GM06990 (cell line): ENCODE data around the gene ZNRF1.

Source experiments
- DNase-seq: peaks from one replicate; pipeline ENCODE4 v3.0.0-alpha.2; 2011; ENCODE audit not compliant: insufficient read length; ENCODE audit errors: extremely low read depth
- H3K27me3 ChIP-seq: replicated peaks from 2 replicates; pipeline ENCODE4 v1.6.0; 2011; ENCODE audit warnings: low read length; ENCODE audit not compliant: control insufficient read depth, insufficient read depth
- H3K36me3 ChIP-seq: 2 replicates; pipeline ENCODE4 v1.5.1; 2011; ENCODE audit warnings: low read length; ENCODE audit not compliant: control insufficient read depth, insufficient read depth
- H3K4me3 ChIP-seq: replicated peaks from 2 replicates; pipeline ENCODE4 v1.5.1; 2011; ENCODE audit warnings: low read depth, mild to moderate bottlenecking, control low read depth, low read length
- TF ChIP-seq, protein P1 (sequence below): IDR thresholded peaks from 2 replicates; pipeline ENCODE4 v1.5.1; 2011; ENCODE audit warnings: low read length, control low read depth, mild to moderate bottlenecking, inconsistent platforms; ENCODE audit not compliant: insufficient read depth, poor library complexity, severe bottlenecking

The ZNRF1 gene

DNA sequence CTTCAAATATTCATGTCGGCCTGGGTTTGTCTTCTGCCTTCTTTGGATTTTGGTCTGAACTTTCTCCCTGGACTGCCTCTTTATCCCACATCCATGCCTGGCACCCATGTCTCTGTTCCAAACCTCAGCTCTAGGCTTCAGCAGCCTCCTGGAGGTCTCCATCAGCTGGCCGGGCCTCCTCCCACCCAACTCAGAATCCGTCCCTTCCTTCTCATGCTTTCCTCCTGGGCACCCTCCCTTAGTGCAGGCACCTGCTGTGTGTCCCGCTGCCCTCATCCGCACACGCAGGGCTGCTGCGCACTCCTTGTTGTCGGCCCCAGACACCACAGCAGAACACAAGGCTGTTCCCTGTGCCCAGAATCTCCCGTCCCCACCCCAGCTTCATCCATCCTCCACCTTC lies 103.8 kb downstream of the ZNRF1 start:
- DNase-seq, result no peak
- no peaks in the 10 kb centered on the region for H3K27me3 ChIP-seq
- no peak overlapping the region for H3K4me3 ChIP-seq
- no peaks in the 10 kb centered on the region for H3K36me3 ChIP-seq
- TF ChIP-seq, protein P1, sequence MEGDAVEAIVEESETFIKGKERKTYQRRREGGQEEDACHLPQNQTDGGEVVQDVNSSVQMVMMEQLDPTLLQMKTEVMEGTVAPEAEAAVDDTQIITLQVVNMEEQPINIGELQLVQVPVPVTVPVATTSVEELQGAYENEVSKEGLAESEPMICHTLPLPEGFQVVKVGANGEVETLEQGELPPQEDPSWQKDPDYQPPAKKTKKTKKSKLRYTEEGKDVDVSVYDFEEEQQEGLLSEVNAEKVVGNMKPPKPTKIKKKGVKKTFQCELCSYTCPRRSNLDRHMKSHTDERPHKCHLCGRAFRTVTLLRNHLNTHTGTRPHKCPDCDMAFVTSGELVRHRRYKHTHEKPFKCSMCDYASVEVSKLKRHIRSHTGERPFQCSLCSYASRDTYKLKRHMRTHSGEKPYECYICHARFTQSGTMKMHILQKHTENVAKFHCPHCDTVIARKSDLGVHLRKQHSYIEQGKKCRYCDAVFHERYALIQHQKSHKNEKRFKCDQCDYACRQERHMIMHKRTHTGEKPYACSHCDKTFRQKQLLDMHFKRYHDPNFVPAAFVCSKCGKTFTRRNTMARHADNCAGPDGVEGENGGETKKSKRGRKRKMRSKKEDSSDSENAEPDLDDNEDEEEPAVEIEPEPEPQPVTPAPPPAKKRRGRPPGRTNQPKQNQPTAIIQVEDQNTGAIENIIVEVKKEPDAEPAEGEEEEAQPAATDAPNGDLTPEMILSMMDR, result no peak

DNA sequence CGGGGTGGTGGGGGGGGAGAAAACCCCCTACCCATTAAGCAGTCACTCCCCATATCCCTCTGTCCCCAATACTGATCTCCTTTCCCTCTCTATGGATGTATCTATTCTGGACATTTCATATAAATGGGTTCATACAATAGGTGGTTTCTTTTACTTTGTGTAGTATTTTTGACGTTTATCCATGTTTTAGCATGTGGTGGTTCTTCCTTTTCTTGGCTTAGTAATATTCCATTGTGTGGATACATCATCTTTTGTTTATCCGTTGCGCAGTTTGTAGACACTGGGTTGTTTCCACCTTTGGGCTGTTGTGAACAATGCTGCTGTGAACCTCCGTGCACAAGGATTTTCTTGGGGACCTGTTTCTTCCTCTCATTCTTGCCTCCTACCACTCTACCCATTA lies 105.2 kb downstream of the ZNRF1 start:
- H3K36me3 ChIP-seq, result no peaks in the 10 kb centered on the region
- H3K27me3 ChIP-seq, result no peaks in the 10 kb centered on the region
- TF ChIP-seq, protein P1, result no peak
- no peak for DNase-seq
- no peak overlapping the region for H3K4me3 ChIP-seq

DNA sequence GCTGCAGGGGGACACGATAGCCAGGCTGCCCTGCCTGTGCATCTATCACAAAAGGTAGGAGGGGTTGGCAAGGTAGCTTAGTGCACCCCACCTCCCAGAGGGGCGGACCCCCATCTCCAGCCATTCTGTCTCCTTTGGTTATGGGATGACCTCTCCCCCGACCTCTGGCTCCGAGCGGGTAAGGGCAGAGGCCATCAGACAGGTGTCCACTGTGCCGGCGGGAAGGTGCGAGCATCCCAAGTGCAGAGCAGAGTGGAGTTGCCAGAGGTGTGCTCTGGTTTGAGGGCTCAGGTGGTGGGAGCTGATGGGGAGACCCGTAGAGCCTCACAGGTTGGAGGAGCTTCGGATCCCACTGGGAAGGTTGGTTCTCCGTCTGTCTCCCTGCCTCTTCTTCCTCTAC lies 106.0 kb downstream of the ZNRF1 start:
- DNase-seq, result no peak
- TF ChIP-seq, protein P1, result no peak
- Histone ChIP-seq H3K27me3 (no peaks in the 10 kb centered on the region), H3K36me3 (no peaks in the 10 kb centered on the region), H3K4me3 (no peak overlapping the region)

DNA sequence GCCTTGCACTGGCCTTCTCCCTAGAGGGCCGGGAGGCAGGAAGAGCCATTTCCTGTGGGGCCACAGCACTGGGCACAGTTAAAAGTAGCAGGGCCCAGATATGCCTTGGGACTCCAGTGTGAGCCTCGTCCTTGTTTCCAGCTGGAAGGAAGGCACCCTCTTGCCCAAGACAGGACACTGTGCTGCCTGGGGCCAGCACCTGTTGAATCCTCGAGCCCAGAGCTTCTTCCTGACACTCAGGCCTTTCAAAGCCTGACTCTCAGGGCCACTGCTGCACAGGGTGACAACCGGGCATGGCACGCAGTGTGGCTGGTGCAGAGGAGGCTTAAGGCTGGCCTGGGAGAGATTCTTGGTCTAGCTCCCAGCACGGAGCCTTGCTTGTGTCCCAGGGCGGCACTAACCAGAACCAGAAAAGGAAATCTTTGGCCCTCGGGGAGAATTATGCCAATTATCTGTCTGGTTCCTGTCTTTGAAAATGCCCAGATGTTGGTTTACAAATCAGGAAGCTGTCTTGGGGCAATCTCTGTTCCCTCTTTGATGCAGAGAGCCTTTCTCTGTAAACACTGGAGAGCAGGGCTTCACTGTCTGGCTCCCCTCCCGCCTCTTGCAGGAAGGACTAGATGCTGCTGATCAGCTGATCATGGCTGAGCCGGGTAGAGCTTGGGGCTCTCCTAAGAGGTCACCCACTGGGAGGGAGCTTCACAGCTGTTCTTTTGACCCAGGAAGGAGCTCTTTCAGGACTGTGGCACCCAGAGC lies 106.7 kb downstream of the ZNRF1 start:
- H3K36me3 ChIP-seq, result no peaks in the 10 kb centered on the region
- TF ChIP-seq, protein P1, result no peak

DNA sequence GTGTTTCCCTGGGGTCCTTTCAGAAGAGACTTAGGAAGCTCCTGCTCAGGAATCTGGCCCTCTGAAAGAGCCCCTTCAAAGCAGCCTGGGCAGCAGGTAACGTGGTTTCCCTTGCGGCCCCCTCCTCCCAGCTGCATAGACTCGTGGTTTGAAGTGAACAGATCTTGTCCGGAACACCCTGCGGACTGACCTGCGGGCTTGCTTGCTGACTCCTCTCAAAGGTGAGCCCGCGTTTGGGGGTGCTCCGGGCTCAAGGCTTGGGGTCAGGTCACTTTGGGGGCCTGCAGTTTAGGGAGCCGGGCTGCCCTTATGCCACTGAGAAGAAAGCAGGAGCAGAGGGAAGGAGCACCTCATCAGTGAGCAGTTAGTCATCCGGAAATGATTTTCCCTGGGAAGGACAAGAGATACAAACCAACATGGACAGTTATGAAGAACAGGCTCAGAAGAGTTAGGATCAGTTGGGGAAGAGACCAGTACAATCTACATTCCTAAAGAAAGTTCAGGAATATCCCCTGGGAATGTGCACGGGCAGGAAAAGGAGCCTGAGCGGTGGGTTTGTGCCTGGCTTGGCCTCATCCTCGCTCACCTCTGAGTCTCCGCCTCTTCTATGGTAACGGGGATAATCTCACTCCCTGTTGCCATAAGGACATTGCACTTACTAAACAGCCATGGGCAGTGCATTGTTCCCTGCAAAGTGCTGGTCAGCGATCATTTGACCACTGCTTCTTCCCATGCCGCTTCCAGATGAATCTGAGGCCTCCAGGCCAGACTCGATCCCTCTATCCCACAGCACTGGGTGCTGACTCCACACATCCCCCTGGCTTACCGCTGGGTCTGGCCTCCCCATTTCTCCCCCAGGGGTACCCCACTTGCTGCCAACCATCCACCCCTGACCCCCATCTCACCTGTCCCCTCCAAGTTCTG lies 107.8 kb downstream of the ZNRF1 start:
- H3K27me3 ChIP-seq, result no peaks in the 10 kb centered on the region
- H3K36me3 ChIP-seq, result no peaks in the 10 kb centered on the region
- no peak for DNase-seq
- H3K4me3 ChIP-seq, result no peak overlapping the region
- TF ChIP-seq, protein P1, result no peak

More for the DNA sequence above, 106.7 kb downstream of the ZNRF1 start:
- H3K27me3 ChIP-seq, result no peaks in the 10 kb centered on the region
- no peak for DNase-seq
- no peak overlapping the region for H3K4me3 ChIP-seq
